Stromal cell of bone marrow (primary cell): ENCODE data around the gene ADD2.
"Not testable (repeated sequence)": the region's sequence is repeated elsewhere in the genome, so short reads cannot be mapped to it uniquely, and the experiment has no call there.

Source experiments
- DNase-seq: peaks from one replicate; pipeline ENCODE4 v3.0.0-alpha.2; 2012; ENCODE audit warnings: low read depth

The ADD2 gene

DNA sequence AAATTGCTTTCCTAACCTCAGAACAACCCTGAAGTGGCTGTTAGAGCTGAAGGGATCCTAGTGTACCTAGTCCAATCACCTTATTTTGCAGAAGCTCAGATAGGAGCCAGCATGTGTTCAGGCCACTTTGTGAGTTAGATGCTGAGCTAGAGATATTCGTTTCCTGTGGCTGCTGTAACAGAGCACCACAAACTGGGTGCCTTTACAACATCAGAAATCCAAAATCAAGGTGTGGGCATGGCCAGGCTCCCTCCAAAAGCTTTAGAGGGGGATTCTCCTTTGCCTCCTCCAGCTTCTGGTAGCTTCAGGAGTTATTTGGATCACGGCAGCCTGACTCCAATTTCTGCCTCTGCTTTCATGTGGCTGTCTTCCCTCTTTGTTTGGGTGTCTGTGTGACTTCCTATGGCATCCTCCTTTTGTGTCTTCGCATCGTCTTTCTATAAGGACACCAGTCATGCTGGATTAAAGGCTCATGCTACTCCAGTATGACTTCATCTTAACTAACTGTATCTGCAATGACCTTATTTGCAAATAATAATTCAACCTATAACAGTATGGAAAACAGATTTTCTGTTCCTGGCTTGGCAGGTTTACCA is 128.1 kb downstream of the ADD2 start:
- no peak for DNase-seq

GRCh38 chr2:70638561-70638960 is 129.4 kb downstream of the ADD2 start:
- DNase-seq: no peak

DNA sequence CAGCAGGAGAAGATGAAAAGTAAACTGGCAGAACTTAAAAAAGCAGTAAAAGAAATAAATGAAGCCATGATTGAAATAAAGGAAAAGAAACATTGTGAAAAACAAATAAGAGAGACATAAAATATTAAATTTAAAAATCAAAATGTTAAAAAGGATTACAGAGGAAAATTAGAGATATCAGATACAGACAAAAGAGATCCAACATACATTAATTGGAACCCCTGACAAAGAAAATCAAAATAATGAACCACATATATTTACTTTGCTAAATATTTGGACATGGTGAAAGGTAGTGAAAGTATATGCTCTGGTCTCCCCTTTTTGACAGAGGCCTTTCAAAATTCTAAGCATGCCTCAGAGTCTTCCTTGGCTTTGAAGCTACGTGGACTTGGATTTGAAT is 134.5 kb downstream of the ADD2 start:
- no peak for DNase-seq

DNA sequence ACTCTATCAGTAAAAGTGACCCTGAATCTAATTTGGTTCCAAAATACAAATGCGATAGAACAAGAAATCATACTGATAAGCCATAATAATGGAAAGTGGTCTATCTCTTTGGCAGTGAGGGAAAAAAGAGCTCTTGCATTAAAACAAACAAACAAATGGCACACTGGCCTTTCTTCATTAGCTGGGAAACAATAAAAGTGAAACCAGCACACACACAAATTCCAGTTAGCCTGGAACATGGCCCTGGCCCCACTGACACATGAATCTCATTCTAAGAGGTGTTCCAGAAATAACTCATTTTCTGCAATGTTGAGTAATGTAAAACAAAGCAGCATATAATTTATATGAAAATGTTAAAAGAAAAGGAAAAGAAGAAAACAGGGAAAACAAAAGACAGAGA is 135.0 kb downstream of the ADD2 start:
- DNase-seq: no peak

DNA sequence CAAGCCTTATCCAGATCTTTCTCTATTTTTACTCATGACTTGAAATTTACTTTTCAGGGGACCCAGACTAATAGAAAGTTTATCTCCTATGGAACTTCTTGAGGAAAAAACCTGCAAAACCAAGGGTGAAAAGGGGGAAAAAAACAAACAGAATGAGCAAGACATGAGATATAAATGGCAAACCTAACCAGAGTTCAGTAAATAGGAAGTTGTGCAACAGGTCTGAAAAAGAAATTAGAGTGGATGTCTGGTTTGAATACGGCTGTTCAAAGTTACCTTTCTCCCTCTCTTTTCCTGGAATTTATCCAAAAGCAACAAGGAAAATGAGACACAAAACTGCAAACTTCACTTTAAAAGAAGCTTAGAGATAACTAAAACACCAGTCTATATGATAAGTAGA is 135.6 kb downstream of the ADD2 start:
- no peak for DNase-seq

- no peak for DNase-seq
These were observed 137.2 kb downstream of the ADD2 start for GRCh38 chr2:70630761-70631160.

- no peak for DNase-seq
These were observed 140.6 kb downstream of the ADD2 start for GRCh38 chr2:70627211-70627898.

DNA sequence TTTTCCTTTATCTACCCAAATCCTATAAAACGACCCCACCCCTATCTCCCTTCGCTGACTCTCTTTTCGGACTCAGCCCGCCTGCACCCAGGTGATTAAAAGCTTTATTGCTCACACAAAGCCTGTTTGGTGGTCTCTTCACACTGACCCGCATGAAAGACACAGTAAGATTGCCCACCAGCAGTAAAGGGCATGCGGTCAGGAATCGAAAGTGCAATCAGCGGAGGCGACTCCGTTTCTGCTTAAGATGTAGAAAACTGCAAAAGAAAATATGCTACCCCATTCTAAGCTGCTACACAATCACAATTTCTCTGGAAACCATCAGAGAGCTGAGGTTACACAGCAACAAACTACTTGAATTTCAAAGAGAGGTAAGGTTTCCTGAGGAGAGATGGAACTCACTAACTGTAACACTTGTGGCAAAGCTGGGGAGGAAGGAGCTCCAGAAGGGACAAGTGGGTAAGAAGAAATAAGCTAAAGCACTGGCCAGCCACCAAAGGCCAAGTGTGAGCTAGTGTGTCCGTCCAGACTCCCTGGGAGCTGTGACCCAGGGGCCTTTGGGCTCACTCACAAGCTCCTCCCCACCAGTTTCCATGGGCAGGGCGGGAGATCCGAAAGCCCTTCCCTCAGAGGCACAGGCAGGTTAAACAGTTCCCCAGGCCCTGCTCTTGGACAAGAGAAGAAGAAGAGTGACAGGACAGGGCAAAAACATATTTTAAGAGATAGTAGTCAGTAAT is 141.6 kb downstream of the ADD2 start:
- no peak for DNase-seq

DNA sequence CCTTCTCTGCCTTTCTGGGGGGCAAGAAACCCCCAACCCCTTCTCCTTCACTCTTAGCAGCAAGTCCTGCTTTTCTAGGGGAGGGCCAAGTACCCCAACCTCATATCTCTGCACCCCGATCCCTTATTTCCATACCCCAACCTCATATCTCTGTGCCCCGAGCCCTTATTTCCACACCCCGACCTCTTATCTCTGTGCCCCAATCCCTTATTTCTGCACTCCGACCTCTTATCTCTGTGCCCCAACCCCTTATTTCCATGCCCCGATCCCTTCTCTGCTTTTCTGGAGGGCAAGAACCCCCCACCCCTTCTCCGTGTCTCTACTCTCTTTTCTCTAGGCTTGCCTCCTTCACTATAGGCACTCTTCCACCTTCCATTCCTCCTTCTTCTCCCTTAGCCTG is 146.5 kb downstream of the ADD2 start:
- DNase-seq: not testable (repeated sequence)

DNA sequence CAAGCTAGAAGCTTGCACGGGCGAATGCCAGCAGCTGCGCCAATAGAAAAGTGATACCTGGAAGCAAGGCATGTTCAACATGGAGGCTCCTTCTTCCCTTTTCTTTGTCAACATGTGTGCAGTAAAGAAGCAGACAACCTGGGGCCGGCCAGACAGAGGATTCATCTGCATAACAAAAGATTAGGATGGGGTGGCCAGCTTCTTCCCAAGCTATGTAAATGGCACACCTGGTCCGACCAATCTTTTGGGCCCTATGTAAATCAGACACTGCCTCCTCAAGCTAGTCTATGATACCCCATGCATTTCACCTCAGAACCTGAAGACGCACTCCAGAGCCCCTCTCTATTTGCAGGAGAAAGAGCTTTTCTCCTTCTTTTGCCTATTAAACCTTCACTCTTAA is 148.0 kb downstream of the ADD2 start:
- no peak for DNase-seq

- no peak for DNase-seq
These were observed 148.8 kb downstream of the ADD2 start for GRCh38 chr2:70619167-70619566.

- DNase-seq: no peak
These were observed 151.8 kb downstream of the ADD2 start for GRCh38 chr2:70616168-70616694.

GRCh38 chr2:70615222-70615621 is 152.8 kb downstream of the ADD2 start:
- DNase-seq: no peak

- DNase-seq: no peak
These were observed 154.5 kb downstream of the ADD2 start for GRCh38 chr2:70613521-70613920.

- DNase-seq: no peak
These were observed 155.4 kb downstream of the ADD2 start for GRCh38 chr2:70612574-70612973.

GRCh38 chr2:70608373-70608772 is 159.6 kb downstream of the ADD2 start:
- DNase-seq: no peak

DNA sequence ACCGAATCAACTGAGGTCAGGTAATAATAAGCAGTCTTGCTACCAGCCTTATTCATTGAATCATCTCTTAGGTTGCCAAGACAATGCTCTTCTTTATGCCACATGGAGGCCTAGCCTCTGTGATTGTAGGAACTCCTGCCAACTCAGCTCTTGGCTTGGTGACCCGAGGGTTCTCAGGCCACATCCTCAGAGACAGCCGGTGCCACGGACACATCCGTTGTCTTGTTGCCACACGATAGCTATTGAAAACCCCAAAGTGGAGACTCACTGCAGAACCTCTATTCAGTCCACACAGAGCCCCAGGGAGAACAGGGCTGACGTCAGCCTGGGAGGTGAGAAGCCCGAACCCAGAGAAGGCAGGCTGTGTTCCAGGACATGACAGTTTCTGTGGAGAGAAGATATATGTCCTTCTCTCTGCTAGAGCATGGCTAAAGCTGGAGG is 160.9 kb downstream of the ADD2 start:
- peak; percentile 57 for DNase-seq
